H9 (cell line): Measurements from ENCODE around the gene JADE2. TPM values are rescaled to one million over a fixed set of nuclear protein-coding genes. Genes with fewer than 3 reads are reported as not detected.

Experiments used
- DNase-seq: peaks from one replicate; pipeline ENCODE4 v3.0.0-alpha.2; 2017
- H2AFZ ChIP-seq: one replicate; pipeline ENCODE4 v1.6.1; 2013; ENCODE audit warnings: mild to moderate bottlenecking, low read length, control low read depth, moderate library complexity
- H2AK5ac ChIP-seq: 2 replicates; pipeline ENCODE4 v1.6.1; 2013; ENCODE audit warnings: low read length, control low read depth, mixed read lengths; ENCODE audit not compliant: insufficient read length
- H2BK120ac ChIP-seq: one replicate; pipeline ENCODE4 v1.6.1; 2013; ENCODE audit warnings: low read depth, mild to moderate bottlenecking, low read length, control low read depth, inconsistent platforms; ENCODE audit not compliant: poor library complexity, severe bottlenecking
- H2BK12ac ChIP-seq: 2 replicates; pipeline ENCODE4 v1.6.1; 2013; ENCODE audit warnings: low read length, control low read depth, mixed read lengths, low read depth; ENCODE audit not compliant: insufficient read length
- H2BK15ac ChIP-seq: 2 replicates; pipeline ENCODE4 v1.6.1; 2013; ENCODE audit warnings: low read depth, low read length, control low read depth
- H2BK20ac ChIP-seq: one replicate; pipeline ENCODE4 v1.6.1; 2013; ENCODE audit warnings: low read depth, mild to moderate bottlenecking, low read length, control low read depth, inconsistent platforms; ENCODE audit not compliant: poor library complexity, severe bottlenecking
- H2BK5ac ChIP-seq: 2 replicates; pipeline ENCODE4 v1.6.1; 2013; ENCODE audit warnings: low read length, control low read depth, mixed read lengths; ENCODE audit not compliant: insufficient read length
- H3K14ac ChIP-seq: 2 replicates; pipeline ENCODE4 v1.6.1; 2013; ENCODE audit warnings: low read length, control low read depth; ENCODE audit not compliant: insufficient read depth
- H3K18ac ChIP-seq: 2 replicates; pipeline ENCODE4 v1.6.1; 2013; ENCODE audit warnings: low read depth, mild to moderate bottlenecking, mixed read lengths, low read length, control low read depth; ENCODE audit not compliant: insufficient read length
- H3K23ac ChIP-seq: 2 replicates; pipeline ENCODE4 v1.6.1; 2013; ENCODE audit warnings: low read length, control low read depth, mixed read lengths, low read depth; ENCODE audit not compliant: insufficient read length
- H3K23me2 ChIP-seq: 2 replicates; pipeline ENCODE4 v1.6.1; 2013; ENCODE audit warnings: low read depth, mild to moderate bottlenecking, mixed read lengths, low read length, control low read depth; ENCODE audit not compliant: insufficient read length, poor library complexity, severe bottlenecking
- H3K27ac ChIP-seq: 2 replicates; pipeline ENCODE4 v1.5.1; 2013; ENCODE audit warnings: low read length, control low read depth, mixed read lengths, low read depth; ENCODE audit not compliant: insufficient read length
- H3K27me3 ChIP-seq: 2 replicates; pipeline ENCODE4 v1.6.1; 2013; ENCODE audit warnings: low read length, control low read depth, inconsistent platforms; ENCODE audit not compliant: insufficient read depth
- H3K4ac ChIP-seq: 2 replicates; pipeline ENCODE4 v1.6.1; 2013; ENCODE audit warnings: low read depth, mild to moderate bottlenecking, control low read depth, inconsistent platforms, low read length, moderate library complexity
- H3K4me1 ChIP-seq: 2 replicates; pipeline ENCODE4 v1.6.1; 2013; ENCODE audit warnings: low read length, control low read depth, inconsistent platforms; ENCODE audit not compliant: insufficient read depth
- H3K4me2 ChIP-seq: 2 replicates; pipeline ENCODE4 v1.6.1; 2013; ENCODE audit warnings: low read length, control low read depth, mixed read lengths; ENCODE audit not compliant: insufficient read length, insufficient read depth
- H3K56ac ChIP-seq: 2 replicates; pipeline ENCODE4 v1.6.1; 2013; ENCODE audit warnings: low read depth, mild to moderate bottlenecking, mixed read lengths, low read length, control low read depth; ENCODE audit not compliant: insufficient read length
- H3K79me1 ChIP-seq: 2 replicates; pipeline ENCODE4 v1.6.1; 2013; ENCODE audit warnings: low read depth, mild to moderate bottlenecking, moderate library complexity, low read length, control low read depth, inconsistent platforms; ENCODE audit not compliant: insufficient read depth, poor library complexity, severe bottlenecking
- H3K79me2 ChIP-seq: 2 replicates; pipeline ENCODE4 v1.6.1; 2013; ENCODE audit warnings: low read length, control low read depth, inconsistent platforms; ENCODE audit not compliant: insufficient read depth
- H3K9ac ChIP-seq: 2 replicates; pipeline ENCODE4 v1.6.1; 2013; ENCODE audit warnings: low read length, control low read depth, mixed read lengths; ENCODE audit not compliant: insufficient read length; ENCODE audit errors: extremely low read depth
- H3K9me3 ChIP-seq: one replicate; pipeline ENCODE4 v1.6.1; 2013; ENCODE audit warnings: low read depth, low read length, inconsistent platforms; ENCODE audit not compliant: control insufficient read depth
- H3T11ph ChIP-seq: one replicate; pipeline ENCODE4 v1.6.1; 2013; ENCODE audit warnings: mild to moderate bottlenecking, low read length, control low read depth, inconsistent platforms
- H4K20me1 ChIP-seq: one replicate; pipeline ENCODE4 v1.6.1; 2013; ENCODE audit not compliant: control insufficient read depth, insufficient read length, insufficient read depth
- H4K5ac ChIP-seq: 2 replicates; pipeline ENCODE4 v1.6.1; 2013; ENCODE audit warnings: low read depth, mild to moderate bottlenecking, mixed read lengths, low read length, control low read depth; ENCODE audit not compliant: insufficient read length
- H4K8ac ChIP-seq: replicated peaks from 2 replicates; pipeline ENCODE4 v1.6.1; 2013; ENCODE audit warnings: low read length, control low read depth, mixed read lengths, low read depth; ENCODE audit not compliant: insufficient read length
- H4K91ac ChIP-seq: 2 replicates; pipeline ENCODE4 v1.6.1; 2013; ENCODE audit warnings: low read depth, mild to moderate bottlenecking, moderate library complexity, mixed read lengths, low read length, control low read depth; ENCODE audit not compliant: insufficient read length
- H3K27ac Mint-ChIP-seq, 3 experiments: 2 replicates in 2 of 3; 3 replicates in 1 of 3; pipeline ENCODE4 v1.8.0; 2020 to 2021; ENCODE audit warnings: mixed read lengths in 3 of 3, mild to moderate bottlenecking in 1 of 3, moderate library complexity in 1 of 3
- H3K27me3 Mint-ChIP-seq: 2 replicates; pipeline ENCODE4 v1.8.0; 2021; ENCODE audit warnings: low read depth, mild to moderate bottlenecking, moderate library complexity, mixed read lengths
- H3K36me3 Mint-ChIP-seq, 3 experiments: 2 replicates in 2 of 3; 3 replicates in 1 of 3; pipeline ENCODE4 v1.8.0; 2020 to 2021; ENCODE audit warnings: low read depth in 3 of 3, mixed read lengths in 3 of 3; ENCODE audit not compliant: insufficient read depth in 1 of 3
- H3K4me1 Mint-ChIP-seq, 2 experiments: 2 replicates each; pipeline ENCODE4 v1.8.0; 2020; ENCODE audit warnings: mixed read lengths in 2 of 2
- H3K4me3 Mint-ChIP-seq, 2 experiments: 2 replicates in 1 of 2; 3 replicates in 1 of 2; pipeline ENCODE4 v1.8.0; 2020 to 2021; ENCODE audit warnings: mild to moderate bottlenecking in 2 of 2, mixed read lengths in 2 of 2, moderate library complexity in 1 of 2
- H3K9me3 Mint-ChIP-seq, 2 experiments: 2 replicates in 1 of 2; 3 replicates in 1 of 2; pipeline ENCODE4 v1.8.0; 2020; ENCODE audit warnings: mild to moderate bottlenecking in 2 of 2, mixed read lengths in 2 of 2, moderate library complexity in 1 of 2
- WGBS: extraction: QIAGEN DNeasy Blood & Tissue Kit; methylation state at CpG from one replicate; pipeline ENCODE4 v1.1.7; 2013; ENCODE audit warnings: missing lambda C conversion rate, low lambda C conversion rate, mixed read lengths; ENCODE audit not compliant: insufficient read length; ENCODE audit errors: extremely low coverage; 5-methylcytosine and 5-hydroxymethylcytosine counted together
- total RNA-seq: library from RNA; stranded (reverse); gene quantifications from 2 replicates; pipeline ENCODE4 v1.2.1, GENCODE V29; 2021
- TF ChIP-seq, protein P1 (sequence below): fragments of 200-600 bp; sonication (generic); conservative IDR thresholded peaks from 3 replicates; pipeline ENCODE4 v1.8.0; 2021; ENCODE audit warnings: antibody characterized with exemption, mild to moderate bottlenecking

Gene JADE2
- total RNA-seq, 1 experiment from 2014 or later, result 99.7 TPM

DNA sequence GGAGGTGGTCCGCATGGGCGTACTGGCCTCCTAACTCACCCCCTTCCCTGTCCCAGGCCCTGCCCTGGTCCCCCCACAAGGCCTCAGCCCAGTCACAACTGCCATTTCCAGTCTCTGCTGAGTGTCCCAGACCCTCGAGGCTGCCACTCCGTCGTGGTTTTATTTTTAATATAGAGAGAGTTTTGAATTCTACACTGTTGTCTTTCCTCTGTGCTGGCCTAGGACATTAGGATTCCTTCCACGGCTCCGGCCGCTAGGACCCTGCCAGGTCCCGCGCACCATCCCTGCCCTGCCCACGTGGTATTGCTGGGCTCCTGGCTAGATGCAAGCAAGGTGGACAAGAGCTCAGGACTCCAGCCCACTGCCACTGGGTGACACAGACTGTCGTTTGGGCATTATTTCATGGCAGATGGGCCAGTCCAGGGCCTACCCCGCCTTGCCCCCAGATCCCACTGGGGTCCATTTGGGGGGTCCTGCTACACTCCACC is 53.9 kb downstream of the JADE2 start:
- Histone ChIP-seq H3K9me3 (no peaks in the 10 kb centered on the region), H3K4me1 (no peaks in the 10 kb centered on the region), H3K4me2 (no peak overlapping the region), H2BK5ac (no peak overlapping the region), H2AK5ac (no peak overlapping the region), H3K14ac (no peak overlapping the region; the same call in 1 of the 2 replicates), H3K56ac (no peak overlapping the region), H3K27ac (no peak overlapping the region), H4K8ac (no peak overlapping the region), H2AFZ (no peak overlapping the region), H2BK15ac (no peak overlapping the region), H3K23me2 (no peaks in the 10 kb centered on the region), H3T11ph (no peak overlapping the region), H4K20me1 (no peaks in the 10 kb centered on the region), H3K18ac (no peak overlapping the region), H2BK12ac (no peak overlapping the region), H3K79me1 (no peaks in the 10 kb centered on the region), H3K79me2 (no peaks in the 10 kb centered on the region), H3K27me3 (no peaks in the 10 kb centered on the region), H2BK20ac (no peak overlapping the region), H3K23ac (no peak overlapping the region), H3K4ac (no peak overlapping the region), H2BK120ac (no peak overlapping the region), H3K9ac (no peak overlapping the region), H4K5ac (no peak overlapping the region), H4K91ac (no peak overlapping the region)
- H3K4me1 Mint-ChIP-seq, result peaks cover 0 to 13% of the 10 kb centered on the region in 2 experiments; a peak in 3 of 4 replicates
- WGBS, result no CpG with 5 or more reads among the region's 13 CpGs
- TF ChIP-seq, protein P1, sequence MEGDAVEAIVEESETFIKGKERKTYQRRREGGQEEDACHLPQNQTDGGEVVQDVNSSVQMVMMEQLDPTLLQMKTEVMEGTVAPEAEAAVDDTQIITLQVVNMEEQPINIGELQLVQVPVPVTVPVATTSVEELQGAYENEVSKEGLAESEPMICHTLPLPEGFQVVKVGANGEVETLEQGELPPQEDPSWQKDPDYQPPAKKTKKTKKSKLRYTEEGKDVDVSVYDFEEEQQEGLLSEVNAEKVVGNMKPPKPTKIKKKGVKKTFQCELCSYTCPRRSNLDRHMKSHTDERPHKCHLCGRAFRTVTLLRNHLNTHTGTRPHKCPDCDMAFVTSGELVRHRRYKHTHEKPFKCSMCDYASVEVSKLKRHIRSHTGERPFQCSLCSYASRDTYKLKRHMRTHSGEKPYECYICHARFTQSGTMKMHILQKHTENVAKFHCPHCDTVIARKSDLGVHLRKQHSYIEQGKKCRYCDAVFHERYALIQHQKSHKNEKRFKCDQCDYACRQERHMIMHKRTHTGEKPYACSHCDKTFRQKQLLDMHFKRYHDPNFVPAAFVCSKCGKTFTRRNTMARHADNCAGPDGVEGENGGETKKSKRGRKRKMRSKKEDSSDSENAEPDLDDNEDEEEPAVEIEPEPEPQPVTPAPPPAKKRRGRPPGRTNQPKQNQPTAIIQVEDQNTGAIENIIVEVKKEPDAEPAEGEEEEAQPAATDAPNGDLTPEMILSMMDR, result no peak
- DNase-seq, result no peak
- H3K27ac Mint-ChIP-seq, result peak overlapping the region in 1 of 3 experiments; percentile 77; a peak in 2 of 7 replicates
- H3K36me3 Mint-ChIP-seq, result peaks cover 13 to 62% (median 41%) of the 10 kb centered on the region in 3 experiments; a peak in 6 of 7 replicates
- H3K4me3 Mint-ChIP-seq, result no peak overlapping the region
- H3K9me3 Mint-ChIP-seq, result no peaks in the 10 kb centered on the region
- H3K27me3 Mint-ChIP-seq, result no peaks in the 10 kb centered on the region
